ENCODE data around the gene CCDC85A.

CCDC85A gene

DNA sequence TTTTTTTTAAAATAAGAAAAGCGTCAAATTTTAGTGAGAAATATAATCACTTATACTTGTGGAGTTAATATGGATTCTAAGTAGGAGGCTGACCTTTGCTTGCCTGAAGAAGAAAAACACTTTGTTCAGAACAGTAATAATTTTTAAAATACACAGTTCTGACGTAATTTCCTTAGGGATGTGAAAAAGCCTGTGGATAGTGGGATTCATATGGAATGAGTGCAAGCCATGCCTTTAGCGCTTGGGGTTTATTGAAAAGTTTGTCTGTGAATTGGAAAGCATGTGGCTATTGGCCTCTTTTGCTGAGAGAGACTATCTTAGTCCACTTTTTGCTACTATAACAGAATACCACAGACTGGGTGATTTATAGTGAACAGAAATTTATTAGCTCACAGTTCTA, 151.3 kb downstream of the CCDC85A start:
- TF ChIP-seq, protein P1, sequence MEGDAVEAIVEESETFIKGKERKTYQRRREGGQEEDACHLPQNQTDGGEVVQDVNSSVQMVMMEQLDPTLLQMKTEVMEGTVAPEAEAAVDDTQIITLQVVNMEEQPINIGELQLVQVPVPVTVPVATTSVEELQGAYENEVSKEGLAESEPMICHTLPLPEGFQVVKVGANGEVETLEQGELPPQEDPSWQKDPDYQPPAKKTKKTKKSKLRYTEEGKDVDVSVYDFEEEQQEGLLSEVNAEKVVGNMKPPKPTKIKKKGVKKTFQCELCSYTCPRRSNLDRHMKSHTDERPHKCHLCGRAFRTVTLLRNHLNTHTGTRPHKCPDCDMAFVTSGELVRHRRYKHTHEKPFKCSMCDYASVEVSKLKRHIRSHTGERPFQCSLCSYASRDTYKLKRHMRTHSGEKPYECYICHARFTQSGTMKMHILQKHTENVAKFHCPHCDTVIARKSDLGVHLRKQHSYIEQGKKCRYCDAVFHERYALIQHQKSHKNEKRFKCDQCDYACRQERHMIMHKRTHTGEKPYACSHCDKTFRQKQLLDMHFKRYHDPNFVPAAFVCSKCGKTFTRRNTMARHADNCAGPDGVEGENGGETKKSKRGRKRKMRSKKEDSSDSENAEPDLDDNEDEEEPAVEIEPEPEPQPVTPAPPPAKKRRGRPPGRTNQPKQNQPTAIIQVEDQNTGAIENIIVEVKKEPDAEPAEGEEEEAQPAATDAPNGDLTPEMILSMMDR (conservative IDR thresholded peaks at IDR 0.05): no peak
- no peak overlapping the region for H3K27ac ChIP-seq

DNA sequence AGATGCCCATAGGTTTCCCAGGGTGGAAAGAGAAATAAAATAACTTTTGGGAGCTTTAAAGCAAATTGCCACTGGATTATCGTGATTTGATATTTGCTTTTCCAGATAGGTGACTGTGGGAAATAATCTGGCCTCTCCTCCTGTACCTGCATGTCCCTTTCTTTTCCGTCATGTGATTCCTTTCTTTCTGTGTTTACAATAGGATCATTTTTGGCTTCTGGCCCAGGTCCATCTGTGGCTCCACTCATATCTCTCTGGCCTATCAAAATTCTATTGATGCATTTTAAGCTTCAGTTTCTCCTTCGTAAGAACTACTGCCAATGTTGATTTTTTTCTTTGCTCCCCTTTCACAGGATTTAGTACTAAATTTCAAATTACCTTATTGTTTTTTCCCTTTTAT, 153.6 kb downstream of the CCDC85A start:
- TF ChIP-seq, protein P1 (conservative IDR thresholded peaks at IDR 0.05): no peak
- H3K27ac ChIP-seq: peak overlapping the region; percentile 75

DNA sequence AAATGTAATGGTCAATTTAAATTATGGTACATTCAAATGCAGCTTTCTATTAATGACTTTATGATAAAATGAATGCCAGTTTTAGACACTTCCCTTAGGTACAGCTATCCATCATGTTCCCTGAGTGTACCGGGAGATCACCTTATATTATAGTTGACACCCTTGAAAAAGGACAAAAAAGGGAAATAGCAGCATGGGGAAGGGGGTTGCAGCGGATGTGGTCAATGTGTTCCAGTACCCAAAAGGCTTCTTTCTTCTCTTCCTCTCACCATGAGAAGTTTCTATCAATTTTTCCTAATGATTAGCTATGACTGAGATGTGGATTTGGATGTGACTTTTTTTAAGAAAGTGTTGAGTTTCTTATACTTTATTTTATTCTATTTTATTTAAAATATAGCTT, 154.4 kb downstream of the CCDC85A start:
- TF ChIP-seq, protein P1 (conservative IDR thresholded peaks at IDR 0.05): no peak
- H3K27ac ChIP-seq: peak overlapping the region; percentile 75

DNA sequence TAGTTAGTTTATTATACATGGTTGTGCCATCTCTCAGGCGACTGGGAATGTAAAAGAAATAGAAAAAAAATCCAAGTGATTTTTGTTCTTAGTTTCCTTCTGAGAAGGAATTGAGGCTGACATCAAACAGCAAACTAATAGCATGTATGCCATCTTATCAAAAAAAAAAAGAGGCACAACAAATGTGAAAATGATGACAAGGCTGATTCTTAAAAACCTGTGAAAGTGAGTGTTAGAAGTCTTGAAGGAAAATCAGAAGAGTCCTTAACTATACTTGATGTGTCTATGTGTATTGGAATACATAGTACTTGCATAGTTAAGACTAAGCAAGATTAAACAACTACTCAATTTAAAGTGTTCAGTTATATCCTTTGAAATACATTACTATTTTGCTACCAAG, 161.0 kb downstream of the CCDC85A start:
- H3K27ac ChIP-seq: no peak overlapping the region
- TF ChIP-seq, protein P1 (conservative IDR thresholded peaks at IDR 0.05): no peak

DNA sequence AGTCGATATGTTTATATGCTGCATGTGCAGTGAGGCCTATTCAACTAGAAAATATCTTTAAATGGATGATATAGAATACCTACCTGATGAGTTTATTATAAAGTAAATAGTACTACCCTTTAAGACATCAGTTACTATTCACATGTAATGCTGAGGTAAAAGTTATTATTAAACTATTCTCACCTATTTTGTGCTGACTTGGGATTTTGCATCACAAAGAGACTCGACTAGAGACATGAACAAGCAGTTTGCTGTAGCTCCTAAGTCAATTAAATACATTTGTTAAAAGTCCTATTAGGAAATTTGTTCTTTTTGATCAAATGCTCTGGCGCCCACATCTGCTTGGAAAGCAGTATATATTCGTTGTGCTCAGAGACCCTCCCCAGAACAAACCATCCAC, 164.1 kb downstream of the CCDC85A start:
- no peak overlapping the region for H3K27ac ChIP-seq
- TF ChIP-seq, protein P1 (conservative IDR thresholded peaks at IDR 0.05): no peak

DNA sequence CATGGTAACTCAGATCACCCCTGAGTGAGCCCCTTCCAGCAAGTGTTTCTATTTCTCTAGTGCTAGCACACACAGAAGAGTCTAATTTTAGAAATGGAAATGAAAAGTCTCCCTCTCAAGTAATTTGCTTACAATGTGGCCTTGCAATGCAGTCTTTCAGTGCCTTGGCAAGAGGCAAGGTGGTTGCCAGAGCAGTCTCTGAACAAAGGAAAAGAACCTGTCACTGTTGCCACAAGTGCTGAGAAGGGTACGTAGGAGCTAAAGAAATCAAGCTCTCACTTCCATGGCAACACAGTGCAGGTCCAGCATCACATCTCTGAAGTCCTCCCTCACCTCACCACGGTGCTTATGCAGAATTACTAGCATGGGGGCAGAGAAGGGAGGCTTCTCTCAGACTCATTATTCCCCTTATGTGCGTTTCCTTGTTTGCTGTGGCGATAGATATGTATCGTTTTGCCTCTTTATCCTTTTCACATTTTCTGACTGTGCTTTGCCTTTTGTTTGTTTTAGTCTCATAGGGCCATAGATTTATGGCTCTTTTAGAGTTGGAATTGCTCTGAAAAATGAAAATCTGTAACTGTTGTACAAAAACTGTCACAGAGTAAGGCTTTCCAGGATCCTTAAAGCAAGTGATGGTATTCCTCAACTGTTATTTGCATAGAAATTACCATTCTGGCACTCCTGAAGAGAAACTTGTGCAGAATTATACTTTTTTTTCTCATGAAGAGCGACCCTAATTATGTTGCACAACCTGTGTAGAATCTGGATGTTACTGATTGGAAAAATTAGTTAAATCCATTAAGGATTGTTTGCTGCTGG, 164.8 kb downstream of the CCDC85A start:
- H3K27ac ChIP-seq: no peak overlapping the region
- TF ChIP-seq, protein P1 (conservative IDR thresholded peaks at IDR 0.05): no peak

DNA sequence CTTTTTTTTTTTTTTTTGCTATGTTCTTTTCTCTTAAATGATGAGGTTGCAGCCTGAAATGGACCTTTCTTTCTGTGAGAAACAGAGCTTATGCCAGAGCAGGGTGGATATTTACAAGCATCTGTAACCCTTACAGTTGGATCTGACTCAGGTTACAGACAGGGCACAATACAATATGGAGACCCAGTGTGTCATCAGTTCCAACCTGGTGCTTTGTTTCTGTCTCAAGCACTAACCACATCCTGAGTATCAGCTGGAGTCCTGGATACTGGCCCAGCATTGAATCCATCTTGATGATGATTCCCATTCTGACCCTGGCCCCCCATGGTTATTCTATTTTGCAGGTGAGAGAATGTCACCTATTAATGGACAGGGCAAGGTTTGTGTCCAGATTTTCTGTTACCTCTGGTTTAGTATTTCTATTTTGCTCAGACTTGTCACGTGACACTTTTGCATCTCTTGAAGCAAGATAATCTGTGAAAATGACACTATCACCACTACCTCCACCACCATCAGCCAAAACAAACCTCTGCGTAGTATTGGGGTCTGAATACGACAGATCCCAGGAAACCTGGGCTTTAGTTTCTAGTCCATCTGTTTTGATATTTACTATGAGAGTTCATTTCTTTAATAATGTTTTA, 174.0 kb downstream of the CCDC85A start:
- TF ChIP-seq, protein P1 (conservative IDR thresholded peaks at IDR 0.05): no peak
- no peak overlapping the region for H3K27ac ChIP-seq

Measured in VCaP (cell line).